Activated CD4-positive, alpha-beta T cell treated with anti-CD3 and anti-CD28 coated beads for 1 hour (primary cell): ENCODE data around the gene PKD2.

Experiments
- DNase-seq: peaks from one replicate; pipeline ENCODE4 v3.0.0-alpha.2; 2020

Gene PKD2

DNA sequence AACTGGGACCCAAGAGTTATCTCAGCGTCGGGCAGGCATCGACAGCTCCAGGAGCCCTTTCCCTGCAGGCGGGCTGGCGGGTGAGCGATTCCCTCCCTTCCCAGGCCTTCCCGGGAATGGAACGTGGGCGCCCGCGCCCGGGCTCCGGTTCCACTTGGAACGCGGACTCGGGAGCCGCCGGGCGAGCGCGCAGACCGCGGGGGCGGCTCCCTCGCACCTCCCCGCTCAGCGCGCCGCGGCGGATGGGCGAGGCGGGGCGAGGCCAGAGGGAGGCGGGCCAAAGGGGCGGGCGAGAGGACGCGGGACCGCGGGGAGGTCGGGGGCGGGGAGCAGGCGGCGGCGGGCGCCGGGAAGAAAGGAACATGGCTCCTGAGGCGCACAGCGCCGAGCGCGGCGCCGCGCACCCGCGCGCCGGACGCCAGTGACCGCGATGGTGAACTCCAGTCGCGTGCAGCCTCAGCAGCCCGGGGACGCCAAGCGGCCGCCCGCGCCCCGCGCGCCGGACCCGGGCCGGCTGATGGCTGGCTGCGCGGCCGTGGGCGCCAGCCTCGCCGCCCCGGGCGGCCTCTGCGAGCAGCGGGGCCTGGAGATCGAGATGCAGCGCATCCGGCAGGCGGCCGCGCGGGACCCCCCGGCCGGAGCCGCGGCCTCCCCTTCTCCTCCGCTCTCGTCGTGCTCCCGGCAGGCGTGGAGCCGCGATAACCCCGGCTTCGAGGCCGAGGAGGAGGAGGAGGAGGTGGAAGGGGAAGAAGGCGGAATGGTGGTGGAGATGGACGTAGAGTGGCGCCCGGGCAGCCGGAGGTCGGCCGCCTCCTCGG is at the start of gene PKD2:
Gene PKD2 (plus strand): TSS at position 332 of the 818 bp plus-strand sequence. CDS start 99 bp downstream, at position 431.
- peak; percentile 71 for DNase-seq

DNA sequence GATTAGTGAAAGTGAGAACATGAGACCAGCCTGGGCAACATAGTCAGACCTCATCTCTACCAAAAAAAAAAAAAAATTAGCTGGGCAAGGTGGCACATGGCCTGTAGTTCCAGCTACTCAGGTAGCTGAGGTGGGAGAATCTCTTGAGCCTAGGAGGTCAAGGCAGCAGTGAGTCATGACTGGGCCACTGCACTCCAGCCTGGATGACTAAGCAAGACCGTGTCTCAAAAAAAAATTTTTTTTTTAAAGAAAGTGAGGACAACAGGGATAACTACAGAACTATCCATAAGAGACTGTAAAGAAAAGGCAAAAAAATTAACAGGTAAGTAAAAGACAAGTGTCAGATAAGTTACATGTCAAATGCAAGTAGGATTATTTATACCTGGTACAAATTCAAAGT is 45.4 kb upstream of the PKD2 start:
- DNase-seq, result no peak

DNA sequence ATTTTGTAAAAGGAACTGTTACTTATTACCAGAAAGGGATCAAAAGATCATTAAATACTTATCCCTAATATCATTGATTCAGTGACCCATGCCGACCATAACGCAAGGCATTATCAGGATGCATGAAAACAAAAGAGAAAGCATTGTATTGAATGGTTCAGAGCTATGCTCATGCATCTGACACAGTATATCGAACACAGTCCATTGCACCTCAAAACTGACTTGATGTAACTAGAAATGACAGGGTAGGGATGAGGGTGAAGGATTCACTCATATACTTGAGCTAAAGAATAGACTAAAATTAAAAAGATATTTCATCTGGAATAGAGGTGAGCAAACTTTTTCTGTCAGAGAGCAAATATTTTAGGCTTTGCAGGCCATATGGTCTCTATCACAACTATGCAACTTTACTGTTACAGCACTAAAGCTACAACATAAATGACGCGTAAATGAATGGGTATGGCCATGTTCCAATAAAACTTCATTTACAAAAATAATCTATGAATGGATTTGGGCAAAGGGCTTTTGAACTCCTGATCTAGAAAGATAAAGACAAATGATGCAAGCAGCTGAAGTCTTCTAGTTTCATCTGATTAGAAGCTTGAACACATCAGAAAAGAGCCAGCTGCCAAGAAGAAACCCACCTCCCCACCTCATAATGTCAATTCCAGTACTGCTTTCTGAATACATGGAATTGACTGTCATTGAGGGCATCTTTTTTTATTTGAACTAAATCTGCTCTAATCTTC is 44.9 kb upstream of the PKD2 start:
- DNase-seq, result no peak

DNA sequence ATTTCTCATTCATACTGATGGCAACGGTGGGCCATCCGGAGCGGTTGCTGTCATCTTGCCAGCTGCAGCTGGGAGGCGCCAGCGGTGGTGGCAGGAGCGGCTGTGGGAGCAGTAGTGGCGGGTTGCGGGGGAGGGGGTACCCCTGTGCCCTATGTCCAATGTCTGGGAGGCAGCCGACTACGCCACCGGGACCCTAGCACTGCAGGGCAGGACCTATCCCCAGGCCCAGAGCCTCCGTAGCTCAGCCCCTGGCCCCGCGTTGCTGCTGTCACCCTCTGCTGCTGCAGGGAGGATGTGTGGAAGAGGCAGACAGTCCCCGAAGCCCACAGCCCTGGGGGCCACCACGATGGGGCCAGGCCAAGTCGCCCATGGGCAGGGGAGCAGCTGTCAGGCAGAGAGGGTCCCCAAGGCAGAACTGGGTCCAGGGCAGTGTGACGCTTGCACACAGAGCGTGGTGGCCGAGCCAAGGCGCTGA is 41.9 kb upstream of the PKD2 start:
- no peak for DNase-seq

DNA sequence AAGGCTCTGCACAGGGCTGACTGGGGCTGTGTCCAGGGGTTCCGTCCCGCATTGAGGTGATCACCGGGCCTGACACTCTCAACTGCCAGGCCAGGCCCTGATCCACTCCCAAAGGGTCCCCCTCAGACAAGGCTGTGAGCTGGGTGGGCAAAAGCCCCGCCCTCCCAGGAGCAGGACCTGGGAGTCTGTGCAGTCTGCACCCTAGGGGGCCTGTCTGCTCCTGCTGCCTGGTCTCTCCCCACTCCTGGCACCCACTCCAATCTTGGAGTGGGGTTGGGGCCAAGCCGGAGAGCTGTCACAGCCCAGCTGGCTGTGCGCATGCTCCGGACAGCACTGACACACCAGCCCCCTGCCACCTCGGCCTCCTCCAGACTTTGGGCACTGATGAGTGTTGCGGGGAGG is 41.3 kb upstream of the PKD2 start:
- no peak for DNase-seq

DNA sequence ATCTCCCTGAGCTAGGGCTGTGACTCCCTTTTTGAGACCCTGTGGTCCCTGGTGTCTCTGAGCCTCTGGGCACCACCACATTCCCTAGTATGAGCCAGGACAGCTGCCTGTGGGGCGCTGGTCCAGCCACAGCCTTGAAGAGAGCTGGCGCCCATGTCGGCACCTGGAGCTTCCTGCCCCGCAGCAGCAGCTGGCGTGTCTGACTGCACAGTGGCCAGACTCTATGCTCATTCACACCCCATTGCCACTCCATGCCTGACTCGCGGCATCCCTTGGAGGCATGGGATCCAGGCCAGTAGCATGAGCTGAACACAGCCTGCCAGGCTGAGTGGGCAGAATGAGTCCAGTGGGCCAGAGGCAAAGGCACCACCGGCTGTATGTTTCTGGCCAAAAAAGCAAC is 40.2 kb upstream of the PKD2 start:
- DNase-seq, result no peak

DNA sequence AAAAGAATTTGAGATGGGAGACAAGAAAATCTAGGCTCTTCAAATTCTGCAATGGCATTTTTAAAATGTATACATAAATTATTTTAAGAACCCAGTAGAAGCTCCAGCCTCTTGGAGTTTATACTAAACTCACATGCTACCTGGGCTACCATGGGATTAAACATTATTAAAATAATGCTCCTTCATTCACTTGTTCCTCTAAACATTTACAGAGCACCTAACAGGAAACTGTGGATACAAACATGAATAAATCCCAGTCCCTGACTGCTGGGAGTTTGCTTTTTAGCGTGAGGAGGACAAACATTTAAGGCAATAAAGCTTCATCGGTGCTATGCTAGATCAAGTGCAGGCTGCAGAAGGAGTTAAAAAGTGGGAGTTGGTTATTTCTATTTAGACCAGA is 37.3 kb upstream of the PKD2 start:
- DNase-seq, result no peak

DNA sequence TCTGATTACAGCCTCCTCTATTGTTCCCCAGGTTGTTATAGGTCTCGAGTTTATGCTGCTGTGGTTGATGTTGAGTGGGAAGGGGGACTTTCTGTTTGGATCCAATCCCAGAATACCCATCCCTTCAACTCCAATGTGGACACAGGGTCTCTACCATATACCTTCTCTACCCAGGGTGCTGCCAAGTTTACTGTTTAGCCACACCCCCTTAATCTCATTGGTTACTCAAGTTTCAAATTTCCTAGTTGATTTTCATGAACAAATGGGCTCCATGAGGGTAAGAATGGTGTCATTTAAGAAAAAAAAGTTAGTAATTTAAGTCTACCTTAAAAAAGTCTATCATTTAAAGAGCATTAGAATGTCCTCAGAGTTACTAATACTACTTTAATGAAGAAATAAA is 35.6 kb upstream of the PKD2 start:
- DNase-seq, result no peak

DNA sequence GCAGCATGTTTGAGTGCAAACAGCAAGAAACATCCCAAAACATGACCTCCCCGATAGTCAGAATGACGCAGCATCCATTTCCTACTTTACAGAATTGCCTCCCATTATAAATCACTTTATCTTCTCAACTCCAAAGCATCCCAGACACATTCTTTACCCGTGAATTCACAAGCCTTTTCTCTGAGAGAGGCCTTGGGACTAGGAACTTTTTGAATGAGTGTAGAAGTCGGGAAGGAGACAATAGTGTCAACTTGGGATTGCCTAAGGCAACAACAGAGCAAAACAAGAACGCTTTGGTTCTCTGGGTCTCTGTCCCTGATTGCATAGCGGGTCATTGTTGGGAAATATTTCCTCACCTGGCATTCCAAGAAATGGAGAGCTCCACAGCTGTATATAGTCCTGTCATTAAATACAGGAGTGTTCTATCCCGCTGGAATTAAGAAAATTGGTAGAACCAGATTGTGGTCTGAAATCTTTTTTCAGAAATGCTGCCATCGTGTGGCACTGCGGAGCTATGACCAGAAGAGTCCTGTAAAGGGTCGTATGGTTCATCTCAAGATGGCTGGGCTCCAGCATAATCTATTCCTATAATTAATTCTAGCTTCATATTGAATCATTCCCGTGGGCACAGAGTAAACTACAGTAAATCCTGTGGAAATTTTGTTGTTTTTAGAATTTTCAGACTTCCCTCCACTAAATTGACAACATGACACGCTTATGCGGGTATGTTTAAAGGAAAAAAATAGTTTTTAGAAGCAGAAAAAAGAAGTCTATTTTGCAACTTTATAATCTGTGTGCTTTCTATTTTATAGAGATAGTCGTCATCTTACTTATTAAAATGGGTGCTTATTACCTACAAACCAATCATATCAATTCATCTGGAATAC is 33.9 kb upstream of the PKD2 start:
- peak; percentile 12 for DNase-seq

DNA sequence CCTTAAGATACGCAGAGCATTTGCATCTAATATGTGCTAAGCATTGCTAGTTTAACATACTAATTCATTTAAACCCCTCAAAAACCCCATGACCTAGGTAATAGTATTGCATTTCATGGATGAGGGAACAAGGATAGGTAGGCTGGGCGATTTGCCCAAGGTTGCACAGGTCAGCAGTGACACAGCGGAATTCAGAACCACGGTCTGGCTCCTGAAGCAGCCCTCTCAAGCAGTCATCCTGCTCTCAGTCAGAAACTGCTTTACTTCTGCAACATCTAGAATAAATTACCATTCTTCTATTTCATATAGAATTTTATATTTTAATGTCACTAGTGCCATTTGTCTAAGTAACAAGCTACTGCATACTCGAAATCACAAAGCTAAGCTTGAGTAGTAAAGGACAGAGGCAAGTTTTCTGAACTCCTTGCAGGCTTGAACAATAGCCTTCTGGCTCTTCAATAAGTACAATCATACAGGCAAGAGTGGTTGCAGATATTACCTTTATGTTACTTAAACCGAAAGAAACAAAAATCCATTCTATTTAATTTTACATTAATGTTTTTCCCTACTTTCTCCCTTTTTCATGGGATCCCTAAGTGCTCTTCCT is 32.5 kb upstream of the PKD2 start:
- no peak for DNase-seq

DNA sequence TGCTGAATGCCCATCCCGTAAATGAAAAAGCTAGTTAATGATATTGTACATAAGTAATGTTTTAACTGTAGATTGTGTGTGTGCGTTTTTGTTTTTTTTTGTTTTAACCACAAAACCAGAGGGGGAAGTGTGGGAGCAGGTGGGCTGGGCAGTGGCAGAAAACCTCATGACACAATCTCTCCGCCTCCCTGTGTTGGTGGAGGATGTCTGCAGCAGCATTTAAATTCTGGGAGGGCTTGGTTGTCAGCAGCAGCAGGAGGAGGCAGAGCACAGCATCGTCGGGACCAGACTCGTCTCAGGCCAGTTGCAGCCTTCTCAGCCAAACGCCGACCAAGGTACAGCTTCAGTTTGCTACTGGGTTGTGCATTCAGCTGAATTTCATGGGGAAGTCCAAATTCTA is 32.0 kb upstream of the PKD2 start, which contains the start of gene SPP1:
Gene SPP1 (plus strand): TSS at position 249 of the 400 bp plus-strand sequence. CDS start 1,182 bp downstream, outside the sequence.
- DNase-seq, result no peak

DNA sequence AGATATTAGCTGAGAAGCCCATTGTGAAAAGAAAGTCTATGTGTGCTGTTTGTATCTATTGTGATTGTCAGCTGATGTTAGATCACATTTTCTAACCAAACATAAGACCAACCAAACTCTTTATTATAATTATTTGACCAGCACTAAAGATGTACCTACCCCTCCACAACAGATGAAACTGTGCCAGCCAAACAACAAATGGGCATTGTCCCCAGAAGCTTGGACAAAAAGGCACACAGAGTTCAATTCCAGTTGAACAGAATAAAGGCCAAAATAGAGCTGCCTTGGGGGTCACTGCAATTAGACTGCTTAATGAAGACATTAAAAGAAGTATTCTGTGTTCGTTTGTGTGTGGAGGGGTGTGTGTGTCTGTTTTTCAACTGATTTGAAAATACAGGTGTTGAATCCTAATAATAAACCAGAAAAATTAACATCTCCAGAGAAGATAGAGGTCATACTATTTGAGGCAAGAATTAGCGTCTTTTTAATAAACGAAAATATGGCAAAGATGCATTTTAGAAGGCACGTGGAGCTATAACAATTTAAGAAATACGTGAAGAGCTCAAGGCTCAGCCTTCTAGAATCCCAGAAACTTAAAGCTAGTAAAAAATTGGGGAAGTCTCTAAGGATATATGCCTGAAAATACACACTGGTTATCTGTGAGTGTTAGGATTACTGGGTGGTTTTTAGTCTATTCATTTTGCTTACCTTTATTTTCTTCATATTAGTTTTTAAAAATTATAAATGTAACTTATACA is 29.7 kb upstream of the PKD2 start:
- DNase-seq, result no peak

DNA sequence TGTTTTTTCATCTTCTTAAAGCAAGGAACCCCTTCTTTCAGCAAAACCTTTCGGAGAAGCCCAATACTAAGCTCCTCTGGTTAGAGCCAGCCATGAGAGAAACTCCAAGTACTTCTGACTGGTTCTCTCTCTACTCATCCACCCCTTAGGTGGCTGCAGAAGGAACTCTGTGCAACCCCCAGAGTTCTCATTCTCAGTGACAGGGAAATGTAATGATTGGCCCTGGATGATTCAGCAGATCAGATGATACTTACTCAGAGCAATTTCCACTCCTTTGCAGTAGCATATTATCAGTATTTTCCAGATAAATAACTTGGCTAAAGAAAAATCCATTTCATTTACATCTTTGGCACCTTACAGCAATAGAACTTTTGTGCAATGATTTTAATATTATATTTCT is 28.8 kb upstream of the PKD2 start:
- DNase-seq, result no peak

DNA sequence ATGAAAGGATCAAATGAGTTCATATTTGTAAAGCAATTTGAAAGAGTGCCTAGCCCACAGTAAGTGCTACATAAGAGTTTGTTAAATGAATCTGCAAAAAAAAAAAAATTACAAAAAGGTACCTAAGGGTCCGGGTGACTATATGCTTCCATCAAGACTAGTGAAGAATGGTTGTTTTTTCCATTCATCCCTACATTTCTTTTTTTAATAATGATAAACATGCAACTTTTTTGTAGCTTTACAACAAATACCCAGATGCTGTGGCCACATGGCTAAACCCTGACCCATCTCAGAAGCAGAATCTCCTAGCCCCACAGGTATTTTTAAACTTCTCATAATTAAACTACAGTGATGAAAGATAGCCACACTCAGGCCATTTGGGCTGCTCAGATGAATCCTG is 27.6 kb upstream of the PKD2 start:
- no peak for DNase-seq

DNA sequence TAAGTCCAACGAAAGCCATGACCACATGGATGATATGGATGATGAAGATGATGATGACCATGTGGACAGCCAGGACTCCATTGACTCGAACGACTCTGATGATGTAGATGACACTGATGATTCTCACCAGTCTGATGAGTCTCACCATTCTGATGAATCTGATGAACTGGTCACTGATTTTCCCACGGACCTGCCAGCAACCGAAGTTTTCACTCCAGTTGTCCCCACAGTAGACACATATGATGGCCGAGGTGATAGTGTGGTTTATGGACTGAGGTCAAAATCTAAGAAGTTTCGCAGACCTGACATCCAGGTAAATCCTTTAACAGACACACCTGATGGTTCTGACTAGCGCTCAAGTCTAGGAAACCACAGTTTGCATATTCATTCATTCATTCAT is 25.9 kb upstream of the PKD2 start:
- no peak for DNase-seq

DNA sequence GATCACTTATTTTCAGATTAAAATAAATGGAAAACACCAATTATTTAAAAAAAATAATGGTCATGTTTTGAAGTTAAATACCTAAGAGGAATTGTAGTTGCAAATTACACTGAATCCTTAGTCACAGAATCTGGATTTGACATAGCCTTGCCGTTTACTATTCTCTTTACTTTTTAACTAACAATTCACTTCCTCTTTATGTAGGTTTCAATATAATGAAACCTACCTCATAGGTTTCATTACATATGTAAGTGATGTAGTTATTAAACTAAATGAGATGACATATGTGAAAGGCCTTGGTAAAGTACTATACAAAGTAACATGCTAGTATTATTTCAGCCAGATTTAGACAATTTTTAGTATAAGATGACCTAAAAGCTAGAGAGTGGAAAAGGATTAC is 25.4 kb upstream of the PKD2 start:
- no peak for DNase-seq

DNA sequence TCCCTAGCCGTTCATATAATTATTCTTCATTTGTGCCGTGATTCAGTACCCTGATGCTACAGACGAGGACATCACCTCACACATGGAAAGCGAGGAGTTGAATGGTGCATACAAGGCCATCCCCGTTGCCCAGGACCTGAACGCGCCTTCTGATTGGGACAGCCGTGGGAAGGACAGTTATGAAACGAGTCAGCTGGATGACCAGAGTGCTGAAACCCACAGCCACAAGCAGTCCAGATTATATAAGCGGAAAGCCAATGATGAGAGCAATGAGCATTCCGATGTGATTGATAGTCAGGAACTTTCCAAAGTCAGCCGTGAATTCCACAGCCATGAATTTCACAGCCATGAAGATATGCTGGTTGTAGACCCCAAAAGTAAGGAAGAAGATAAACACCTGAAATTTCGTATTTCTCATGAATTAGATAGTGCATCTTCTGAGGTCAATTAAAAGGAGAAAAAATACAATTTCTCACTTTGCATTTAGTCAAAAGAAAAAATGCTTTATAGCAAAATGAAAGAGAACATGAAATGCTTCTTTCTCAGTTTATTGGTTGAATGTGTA is 24.9 kb upstream of the PKD2 start:
- DNase-seq, result no peak

DNA sequence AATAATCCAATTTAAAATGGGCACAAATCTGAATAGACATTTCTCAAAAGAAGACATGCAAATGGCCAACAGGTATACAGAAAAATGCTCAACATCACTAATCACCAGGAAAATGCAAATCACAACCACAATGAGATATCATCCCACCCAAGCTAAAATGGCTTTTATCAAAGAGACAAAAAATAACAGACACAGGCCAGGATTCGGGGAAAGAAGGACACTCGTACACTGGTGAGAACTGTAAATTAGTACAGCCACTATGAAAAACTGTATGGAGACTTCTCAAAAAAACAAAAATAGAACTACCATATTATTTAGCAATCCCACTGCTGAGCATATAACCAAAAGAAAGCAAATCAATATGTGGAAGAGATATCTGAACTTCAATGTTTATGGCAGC is 23.4 kb upstream of the PKD2 start:
- DNase-seq, result no peak

DNA sequence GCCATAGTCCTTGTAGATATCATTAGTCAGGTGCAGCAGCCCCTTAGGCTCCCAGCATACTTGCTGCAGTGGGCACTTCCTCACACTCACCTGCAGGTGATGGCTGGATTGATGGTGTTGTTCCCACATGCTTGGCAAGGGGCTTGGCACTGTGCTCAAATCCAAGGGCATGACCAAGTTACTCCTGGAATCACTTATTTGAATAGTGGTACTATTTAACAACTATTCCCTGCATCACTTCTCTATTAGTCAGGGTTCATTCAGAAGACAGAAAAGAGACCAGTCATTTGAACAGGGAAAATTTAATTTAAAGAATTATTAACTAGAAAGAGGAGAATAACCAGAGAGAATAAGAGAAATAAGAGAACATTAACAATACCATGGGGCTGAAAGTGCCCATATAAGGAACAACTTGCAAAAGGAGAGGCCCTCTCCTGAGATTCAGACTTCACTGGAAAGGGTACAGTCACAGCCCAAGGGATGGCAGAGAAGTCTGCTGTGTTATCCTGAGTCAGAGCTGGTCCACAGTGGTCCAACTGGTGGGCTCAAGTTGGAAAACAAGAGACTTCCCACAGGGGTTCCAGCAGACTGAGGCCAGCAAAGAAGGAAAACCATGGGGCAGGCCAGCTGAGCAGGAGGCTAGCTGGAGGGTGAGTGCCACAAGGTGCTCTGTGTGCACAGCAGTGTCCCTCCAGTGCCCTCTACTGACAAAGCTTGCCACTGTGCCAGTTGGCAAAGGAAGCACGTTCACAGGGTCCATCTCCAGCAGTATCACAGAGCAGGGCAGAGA is 22.1 kb upstream of the PKD2 start:
- DNase-seq, result no peak

DNA sequence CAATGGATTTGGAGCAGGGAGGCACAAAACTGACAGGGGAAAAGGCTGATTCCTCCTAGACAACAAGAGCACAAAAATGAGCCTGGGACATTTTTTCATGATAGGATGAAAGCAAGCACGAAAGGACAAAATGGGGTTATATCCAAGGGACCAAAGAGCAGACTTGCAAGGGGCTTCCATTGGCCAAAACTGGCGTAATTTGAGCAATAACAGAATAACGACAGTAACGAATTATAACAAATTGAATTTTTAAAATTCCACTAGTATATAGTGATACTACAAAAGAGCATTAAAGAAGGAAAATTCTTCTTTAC is 21.6 kb upstream of the PKD2 start:
- no peak for DNase-seq

DNA sequence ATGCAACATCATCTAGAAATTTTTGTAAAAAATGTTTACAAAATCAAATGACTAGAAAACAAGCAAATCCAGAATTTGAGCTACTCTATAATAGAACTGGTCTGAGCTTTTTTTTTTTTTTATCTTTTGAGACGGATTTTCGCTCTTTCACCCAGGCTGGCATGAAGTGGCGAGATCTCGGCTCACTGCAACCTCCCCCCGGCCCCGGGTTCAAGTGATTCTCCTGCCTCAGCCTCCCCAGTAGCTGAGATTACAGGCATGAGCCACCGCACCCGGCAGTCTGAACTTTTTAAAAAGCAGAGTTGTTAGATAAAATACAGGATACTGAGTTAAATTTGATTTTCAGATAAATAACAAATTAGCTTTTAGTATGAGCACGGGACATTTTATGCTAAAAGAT is 20.9 kb upstream of the PKD2 start:
- no peak for DNase-seq
